T-helper 2 cell treated with Interferon-gamma antibody and Interleukin-4, amounts not matched to agents 5 μg/mL and 100 μg/mL, for 36 hours (primary cell): Measurements from ENCODE around the gene LITAF.
"Not testable (repeated sequence)": the region's sequence is repeated elsewhere in the genome, so short reads cannot be mapped to it uniquely, and the experiment has no call there.

ENCODE experiments used
- DNase-seq: peaks from one replicate; pipeline ENCODE4 v3.0.0; 2021; ENCODE audit warnings: low spot score
- H3K27ac Mint-ChIP-seq: one replicate; pipeline ENCODE4 v1.8.0; 2021; ENCODE audit warnings: mild to moderate bottlenecking, mixed read lengths
- H3K27me3 Mint-ChIP-seq: one replicate; pipeline ENCODE4 v1.8.0; 2021; ENCODE audit warnings: low read depth, mixed read lengths
- H3K36me3 Mint-ChIP-seq: one replicate; pipeline ENCODE4 v1.8.0; 2021; ENCODE audit warnings: low read depth, mixed read lengths
- H3K4me1 Mint-ChIP-seq: one replicate; pipeline ENCODE4 v1.8.0; 2021; ENCODE audit warnings: low read depth, mixed read lengths
- H3K4me3 Mint-ChIP-seq: one replicate; pipeline ENCODE4 v1.8.0; 2022; ENCODE audit warnings: mild to moderate bottlenecking, moderate library complexity, mixed read lengths
- H3K9me3 Mint-ChIP-seq: one replicate; pipeline ENCODE4 v1.8.0; 2021; ENCODE audit warnings: mixed read lengths

Gene LITAF

DNA sequence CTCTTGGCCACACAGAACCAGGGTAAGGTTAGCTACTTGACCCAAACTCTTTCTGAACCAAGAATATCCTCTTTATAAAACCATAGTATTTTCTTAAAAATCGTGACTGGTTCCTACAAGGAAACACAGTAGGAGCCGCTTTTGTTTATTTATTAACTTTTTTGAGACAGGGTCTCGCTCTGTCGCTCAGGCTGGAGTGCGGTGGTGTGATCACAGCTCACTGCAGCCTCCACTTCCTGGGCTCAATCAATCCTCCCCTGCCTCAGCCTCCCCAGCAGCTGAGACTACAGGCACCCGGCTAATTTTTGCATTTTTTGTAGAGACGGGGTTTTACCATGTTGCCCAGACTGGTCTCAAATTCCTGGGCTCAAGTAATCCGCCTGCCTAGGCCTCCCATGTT, 14.7 kb upstream of the LITAF start:
- Mint-ChIP-seq H3K27ac (no peak overlapping the region), H3K9me3 (no peaks in the 10 kb centered on the region), H3K4me1 (peaks cover 10% of the 10 kb centered on the region)

GRCh38 chr16:11599579-11599978, 12.9 kb upstream of the LITAF start:
- peaks cover 2% of the 10 kb centered on the region for H3K27me3 Mint-ChIP-seq
- peaks cover 10% of the 10 kb centered on the region for H3K4me1 Mint-ChIP-seq
- H3K27ac Mint-ChIP-seq = peak overlapping the region; percentile 55
- H3K36me3 Mint-ChIP-seq = no peaks in the 10 kb centered on the region
- no peak overlapping the region for H3K4me3 Mint-ChIP-seq
- DNase-seq = no peak
- no peaks in the 10 kb centered on the region for H3K9me3 Mint-ChIP-seq

More for the DNA sequence above, 14.7 kb upstream of the LITAF start:
- DNase-seq = no peak
- H3K4me3 Mint-ChIP-seq = no peak overlapping the region
- peaks cover 2% of the 10 kb centered on the region for H3K27me3 Mint-ChIP-seq
- H3K36me3 Mint-ChIP-seq = no peaks in the 10 kb centered on the region

DNA sequence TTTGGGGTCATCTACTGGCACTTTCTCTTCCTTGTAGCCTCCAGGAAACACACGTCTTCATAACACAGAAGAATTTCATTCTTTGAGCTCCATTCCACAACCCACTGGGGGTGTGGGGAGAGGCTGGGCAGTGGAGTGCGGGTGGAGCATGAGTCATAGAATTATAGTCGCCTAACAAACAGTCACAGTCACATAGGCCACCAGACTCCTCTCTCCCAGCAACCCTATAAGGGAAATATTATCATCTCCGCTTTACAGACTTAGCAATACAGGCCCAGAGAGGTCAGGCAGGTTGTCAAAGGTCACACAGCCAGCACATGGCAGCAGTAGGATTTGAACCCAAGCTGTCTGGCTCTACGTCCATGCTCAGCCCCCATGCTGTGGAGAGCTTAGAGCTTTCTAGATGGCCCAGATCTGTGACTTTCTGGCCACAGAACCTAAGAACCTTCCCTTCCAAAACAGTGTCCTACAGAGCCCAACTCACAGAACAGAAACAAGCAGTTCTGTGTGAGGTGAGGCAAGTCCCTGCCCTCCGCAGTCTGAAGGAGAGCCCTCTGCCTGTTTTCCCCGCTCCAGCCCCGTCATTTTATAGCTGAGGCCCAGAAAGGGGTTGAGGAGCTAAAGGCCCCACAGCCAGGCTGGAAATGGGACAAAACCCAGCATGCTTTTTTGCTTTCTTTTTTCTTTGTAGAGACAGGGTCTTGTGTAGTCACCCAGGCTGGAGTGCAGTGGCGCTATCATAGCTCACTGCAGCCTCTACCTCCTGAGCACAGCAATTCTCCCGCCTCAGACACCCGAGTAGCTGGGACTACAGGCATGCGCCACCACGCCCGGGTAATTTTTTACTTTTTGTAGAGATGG, 10.7 kb upstream of the LITAF start:
- DNase-seq = no peak
- Mint-ChIP-seq H3K27me3 (peaks cover 2% of the 10 kb centered on the region), H3K4me3 (no peak overlapping the region), H3K27ac (no peak overlapping the region), H3K36me3 (no peaks in the 10 kb centered on the region), H3K4me1 (peaks cover 13% of the 10 kb centered on the region), H3K9me3 (no peaks in the 10 kb centered on the region)

DNA sequence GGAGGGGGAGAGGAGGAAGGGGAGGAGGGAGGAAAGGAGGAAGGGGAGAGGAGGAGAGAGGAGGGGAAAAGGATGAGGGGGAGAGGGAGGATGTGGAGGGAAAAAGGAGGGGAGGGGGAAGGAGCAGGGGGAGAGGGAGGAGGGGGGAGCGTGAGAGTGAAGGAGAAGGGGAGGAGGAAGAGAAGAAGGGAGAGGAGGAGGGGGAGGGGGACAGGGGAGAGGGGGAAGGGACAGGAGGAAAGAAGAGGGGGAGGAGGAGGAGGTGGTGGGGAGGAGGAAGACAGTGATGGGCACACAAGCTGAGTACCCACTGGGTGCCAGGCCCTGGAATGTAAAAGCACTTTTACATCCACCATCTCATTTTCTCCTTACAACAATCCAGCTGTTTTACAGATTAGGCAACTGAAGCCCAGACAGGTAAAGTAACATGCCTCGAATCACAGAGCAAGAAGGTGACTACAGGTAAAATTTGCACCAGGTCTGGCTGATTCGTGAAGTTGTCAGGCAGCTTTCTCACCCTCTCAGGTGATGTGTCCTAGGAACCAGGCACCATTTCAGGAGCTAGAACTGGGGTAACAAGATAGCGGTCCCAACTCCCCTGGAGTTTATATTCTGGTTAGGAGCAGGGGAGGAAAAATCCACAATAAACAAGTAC, 10.0 kb upstream of the LITAF start:
- H3K36me3 Mint-ChIP-seq = no peaks in the 10 kb centered on the region
- no peak overlapping the region for H3K4me3 Mint-ChIP-seq
- peaks cover 13% of the 10 kb centered on the region for H3K4me1 Mint-ChIP-seq
- H3K9me3 Mint-ChIP-seq = no peaks in the 10 kb centered on the region
- DNase-seq = no peak
- H3K27ac Mint-ChIP-seq = no peak overlapping the region
- peaks cover 2% of the 10 kb centered on the region for H3K27me3 Mint-ChIP-seq

DNA sequence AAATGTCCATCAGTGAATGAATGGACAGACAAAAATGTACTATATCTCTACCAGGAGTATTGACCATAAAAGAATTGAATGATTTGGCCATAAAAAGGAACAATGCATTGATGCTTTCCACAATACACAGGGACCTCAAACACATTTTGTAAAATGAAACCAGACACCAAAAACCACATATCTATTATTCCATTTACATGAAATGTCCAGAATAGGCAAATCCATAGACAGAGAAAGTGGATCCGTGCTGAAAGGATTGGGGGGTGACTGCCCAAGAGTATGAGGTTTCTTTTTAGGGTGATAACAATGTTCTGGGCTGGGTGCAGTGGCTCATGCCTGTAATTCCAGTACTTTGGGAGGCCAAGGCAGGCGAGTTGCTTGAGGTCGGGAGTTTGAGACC, 6.9 kb upstream of the LITAF start:
- DNase-seq = no peak
- peaks cover 16% of the 10 kb centered on the region for H3K4me1 Mint-ChIP-seq
- no peaks in the 10 kb centered on the region for H3K9me3 Mint-ChIP-seq
- peaks cover 6% of the 10 kb centered on the region for H3K27me3 Mint-ChIP-seq
- no peak overlapping the region for H3K27ac Mint-ChIP-seq
- no peak overlapping the region for H3K4me3 Mint-ChIP-seq
- H3K36me3 Mint-ChIP-seq = no peaks in the 10 kb centered on the region

DNA sequence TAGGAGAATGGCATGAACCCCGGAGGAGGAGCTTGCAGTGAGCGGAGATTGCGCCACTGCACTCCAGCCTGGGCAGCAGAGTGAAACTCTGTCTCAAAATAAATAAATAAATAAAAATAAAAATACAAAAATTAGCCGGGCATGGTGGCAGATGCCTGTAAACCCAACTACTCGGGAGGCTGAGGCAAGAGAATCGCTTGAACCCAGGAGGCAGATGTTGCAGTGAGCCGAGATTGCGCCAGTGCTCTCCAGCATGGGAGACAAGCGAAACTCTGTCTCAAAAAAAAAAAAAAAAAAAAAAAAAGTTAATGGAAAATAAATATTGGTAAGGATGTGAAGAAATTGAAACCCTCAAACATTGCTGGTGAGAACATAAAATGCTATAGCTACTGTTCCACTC, 6.4 kb upstream of the LITAF start:
- H3K4me1 Mint-ChIP-seq = peaks cover 14% of the 10 kb centered on the region
- not testable (repeated sequence) for H3K27ac Mint-ChIP-seq, H3K9me3 Mint-ChIP-seq, DNase-seq, H3K27me3 Mint-ChIP-seq, H3K4me3 Mint-ChIP-seq, H3K36me3 Mint-ChIP-seq

DNA sequence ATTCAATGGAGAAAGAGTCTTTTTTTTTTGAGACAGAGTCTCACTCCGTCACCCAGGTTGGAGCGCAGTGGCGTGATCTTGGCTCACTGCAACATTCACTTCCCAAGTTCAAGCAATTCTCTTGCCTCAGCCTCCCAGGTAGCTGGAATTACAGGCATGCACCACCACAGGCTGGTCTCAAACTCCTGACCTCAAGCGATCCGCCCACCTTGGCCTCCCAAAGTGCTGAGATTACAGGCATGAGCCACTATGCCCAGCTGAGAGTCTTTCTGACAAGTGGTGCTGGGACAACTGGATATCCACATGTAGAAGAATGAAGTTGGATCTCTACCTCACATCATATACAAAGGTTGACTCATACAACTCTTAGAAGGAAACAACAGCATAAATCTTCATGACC, 4.9 kb upstream of the LITAF start:
- not testable (repeated sequence) for DNase-seq, H3K4me3 Mint-ChIP-seq, H3K9me3 Mint-ChIP-seq, H3K27me3 Mint-ChIP-seq, H3K27ac Mint-ChIP-seq, H3K36me3 Mint-ChIP-seq
- H3K4me1 Mint-ChIP-seq = peaks cover 10% of the 10 kb centered on the region

DNA sequence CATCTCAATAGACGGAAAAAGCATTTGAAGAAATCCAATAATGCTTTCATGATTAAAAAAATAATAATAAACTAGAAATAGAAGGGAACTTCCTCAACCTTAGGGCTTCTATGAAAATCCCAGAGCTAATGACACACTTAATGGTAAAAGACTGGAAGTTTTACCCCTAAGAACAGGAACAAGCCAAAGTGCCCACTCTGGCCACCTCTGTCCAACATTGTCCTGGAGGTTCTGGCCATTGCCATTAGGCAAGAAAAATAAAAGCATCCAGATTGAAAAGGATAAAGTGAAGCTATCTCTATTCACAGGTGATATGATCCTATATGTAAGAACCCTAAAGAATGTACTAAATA, 2.5 kb upstream of the LITAF start:
- peaks cover 3% of the 10 kb centered on the region for H3K36me3 Mint-ChIP-seq
- DNase-seq = no peak
- H3K4me1 Mint-ChIP-seq = peaks cover 22% of the 10 kb centered on the region
- peaks cover 8% of the 10 kb centered on the region for H3K27me3 Mint-ChIP-seq
- H3K9me3 Mint-ChIP-seq = no peaks in the 10 kb centered on the region
- H3K4me3 Mint-ChIP-seq = no peak overlapping the region
- H3K27ac Mint-ChIP-seq = no peak overlapping the region

DNA sequence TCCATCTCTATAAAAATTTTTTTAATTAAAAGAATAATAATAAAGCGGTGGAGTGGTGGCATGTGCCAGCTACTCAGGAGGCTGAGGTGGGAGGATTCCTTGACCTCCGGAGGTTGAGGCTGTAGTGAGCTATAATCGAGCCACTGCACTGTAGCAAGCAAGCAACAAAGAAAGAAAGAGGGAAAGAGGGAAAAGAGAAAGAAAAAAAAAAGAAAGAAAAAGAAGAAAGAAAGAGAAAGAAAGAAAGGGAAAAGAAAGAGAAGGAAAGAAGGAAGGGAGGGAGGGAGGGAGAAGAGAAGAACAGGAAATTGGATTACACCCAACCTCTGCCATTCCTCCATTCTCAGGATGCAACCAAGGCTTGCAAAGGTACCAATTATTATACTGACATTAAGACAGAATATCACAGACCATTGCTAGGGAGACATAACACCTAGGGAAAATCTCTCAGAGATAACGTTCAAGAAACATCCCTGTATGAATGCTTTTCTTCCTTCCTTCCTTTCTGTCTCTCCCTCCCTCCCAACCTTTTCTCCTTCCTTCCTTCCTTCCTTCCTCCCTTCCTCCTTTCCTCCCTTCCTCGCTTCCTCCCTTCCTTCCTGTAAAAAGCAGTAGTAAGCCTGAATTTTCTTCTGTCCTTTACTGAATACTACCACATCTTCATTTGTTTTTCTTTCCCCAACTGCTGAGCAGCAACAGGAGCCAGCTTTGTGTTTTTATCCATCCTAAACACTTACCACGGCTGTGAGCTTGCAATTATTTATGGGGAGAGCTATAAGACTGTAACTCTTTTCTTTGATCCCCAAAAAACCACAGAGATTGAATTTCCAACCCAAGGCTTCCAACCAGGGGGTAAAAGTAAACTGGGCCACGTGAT, 1.8 kb upstream of the LITAF start:
- H3K4me3 Mint-ChIP-seq = peak overlapping the region; percentile 1
- H3K4me1 Mint-ChIP-seq = peaks cover 28% of the 10 kb centered on the region
- H3K27ac Mint-ChIP-seq = no peak overlapping the region

DNA sequence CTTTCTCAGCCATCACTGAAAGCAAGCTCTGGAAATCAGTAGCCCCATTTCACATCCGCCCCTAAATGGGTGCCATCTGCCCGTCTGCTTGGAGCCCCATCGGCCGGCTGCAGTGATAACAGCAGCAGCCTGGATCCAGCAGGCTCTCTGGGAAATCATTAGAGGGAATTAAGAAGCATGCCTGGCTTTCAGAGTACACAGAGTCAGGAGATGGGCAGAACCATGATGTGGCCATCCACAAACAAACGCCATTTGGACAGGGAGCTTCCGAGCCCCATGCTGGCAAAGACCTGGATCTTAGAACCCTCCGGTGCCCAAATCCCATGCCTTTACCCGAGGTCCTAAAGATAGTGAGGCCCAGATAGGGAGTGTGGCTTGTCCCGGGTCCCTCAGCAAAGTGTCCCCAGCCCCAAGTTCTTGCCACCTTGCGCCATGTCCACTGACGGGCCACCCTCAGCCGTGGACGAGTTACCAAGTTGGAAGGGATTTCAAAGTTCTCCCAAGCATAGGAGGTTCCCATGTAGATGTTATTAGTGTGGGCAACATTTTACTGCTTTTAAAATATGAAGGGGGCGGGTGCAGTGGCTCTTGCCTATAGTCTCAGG, 1.0 kb upstream of the LITAF start:
- Mint-ChIP-seq H3K36me3 (peaks cover 12% of the 10 kb centered on the region), H3K27me3 (peaks cover 8% of the 10 kb centered on the region), H3K9me3 (no peaks in the 10 kb centered on the region), H3K4me3 (peak overlapping the region; percentile 84), H3K4me1 (peaks cover 32% of the 10 kb centered on the region), H3K27ac (peak overlapping the region; percentile 89)
- DNase-seq = no peak

More for the DNA sequence above, 1.8 kb upstream of the LITAF start:
- peaks cover 8% of the 10 kb centered on the region for H3K27me3 Mint-ChIP-seq
- no peaks in the 10 kb centered on the region for H3K9me3 Mint-ChIP-seq
- H3K36me3 Mint-ChIP-seq = peaks cover 7% of the 10 kb centered on the region
- DNase-seq = no peak

DNA sequence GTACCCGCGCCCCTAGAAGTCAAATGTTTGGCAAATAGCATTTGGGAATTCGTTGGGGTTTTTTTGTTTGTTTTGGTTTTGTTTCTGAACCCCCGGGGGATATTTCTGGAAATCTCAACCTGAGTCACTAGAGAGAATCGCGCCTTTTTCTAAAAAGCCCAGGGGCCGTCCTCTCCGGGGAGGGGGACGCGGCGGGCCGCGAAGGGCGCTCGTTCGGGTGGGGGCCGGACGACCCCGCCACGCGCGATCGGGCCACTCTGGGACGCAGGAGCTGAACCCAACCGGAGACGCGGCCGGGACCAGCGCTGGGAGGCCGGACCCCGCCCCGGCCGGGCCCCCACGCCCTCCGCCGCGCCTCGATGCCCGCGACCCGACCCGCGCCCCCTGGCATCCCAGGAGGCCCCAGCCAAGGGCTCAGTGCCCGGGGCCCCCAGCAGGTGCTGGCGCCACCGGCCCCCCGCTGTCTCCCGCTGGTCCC, 302 bp downstream of the LITAF start:
- peaks cover 5% of the 10 kb centered on the region for H3K27me3 Mint-ChIP-seq
- H3K27ac Mint-ChIP-seq = peak overlapping the region; percentile 93
- peaks cover 12% of the 10 kb centered on the region for H3K36me3 Mint-ChIP-seq
- H3K4me1 Mint-ChIP-seq = peaks cover 44% of the 10 kb centered on the region
- H3K4me3 Mint-ChIP-seq = peak overlapping the region; percentile 94
- no peak for DNase-seq
- no peaks in the 10 kb centered on the region for H3K9me3 Mint-ChIP-seq

GRCh38 chr16:11585460-11586377, 1.0 kb downstream of the LITAF start:
- no peak for DNase-seq
- Mint-ChIP-seq H3K27me3 (peaks cover 5% of the 10 kb centered on the region), H3K9me3 (no peaks in the 10 kb centered on the region), H3K36me3 (peaks cover 17% of the 10 kb centered on the region), H3K27ac (peak overlapping the region; percentile 93), H3K4me3 (peak overlapping the region; percentile 94), H3K4me1 (peaks cover 50% of the 10 kb centered on the region)
